GM19328 (cell line): ENCODE results near the gene MFSD11.
"Not testable (repeated sequence)": the region's sequence is repeated elsewhere in the genome, so short reads cannot be mapped to it uniquely, and the experiment has no call there.

Source experiments
- ATAC-seq: cut with Tn5 transposase; IDR thresholded peaks from one replicate; pipeline ENCODE4 v1.9.1; 2021; ENCODE audit warnings: mild to moderate bottlenecking, moderate library complexity; ENCODE audit not compliant: unreplicated experiment

MFSD11 gene

GRCh38 chr17:76726231-76726775, 11.6 kb upstream of the MFSD11 start, which contains the start of gene JMJD6:
Gene JMJD6, minus strand, starts transcription at chr17:76726606. Its CDS starts 131 bp downstream, at chr17:76726475.
- ATAC-seq, result peak; percentile 79

GRCh38 chr17:76726776-76727718, 10.9 kb upstream of the MFSD11 start, which contains the start of gene METTL23:
Gene METTL23, plus strand, starts transcription at chr17:76726839. Its CDS starts 2,872 bp downstream, at chr17:76729711.
- ATAC-seq, result peak; percentile 31

GRCh38 chr17:76727745-76728456, 10.0 kb upstream of the MFSD11 start:
- ATAC-seq, result no peak

GRCh38 chr17:76731800-76732733, 5.9 kb upstream of the MFSD11 start:
- ATAC-seq, result not testable (repeated sequence)

GRCh38 chr17:76732734-76733617, 4.9 kb upstream of the MFSD11 start:
- no peak for ATAC-seq

- no peak for ATAC-seq
Measured at GRCh38 chr17:76733618-76733957, 4.3 kb upstream of the MFSD11 start.

GRCh38 chr17:76734080-76734840, 3.7 kb upstream of the MFSD11 start:
- no peak for ATAC-seq

- ATAC-seq, result no peak
Measured at GRCh38 chr17:76735006-76735405, 2.9 kb upstream of the MFSD11 start.

GRCh38 chr17:76735586-76736348, 2.2 kb upstream of the MFSD11 start:
- ATAC-seq, result no peak

- ATAC-seq, result no peak
Measured at GRCh38 chr17:76736349-76737081, 1.4 kb upstream of the MFSD11 start.

- peak; percentile 62 for ATAC-seq
Measured at GRCh38 chr17:76737082-76737675, 740 bp upstream of the MFSD11 start, which contains the start of gene SRSF2. Gene SRSF2, minus strand, starts transcription at chr17:76737331. Its CDS starts 171 bp downstream, at chr17:76737160.

GRCh38 chr17:76738468-76738850, 540 bp downstream of the MFSD11 start:
- ATAC-seq, result no peak

GRCh38 chr17:76739568-76740115, 1.7 kb downstream of the MFSD11 start:
- ATAC-seq, result not testable (repeated sequence)

GRCh38 chr17:76740329-76741118, 2.6 kb downstream of the MFSD11 start:
- ATAC-seq, result no peak

- no peak for ATAC-seq
Measured at GRCh38 chr17:76742958-76743357, 5.0 kb downstream of the MFSD11 start.

- ATAC-seq, result no peak
Measured at GRCh38 chr17:76744747-76745146, 6.8 kb downstream of the MFSD11 start.
